Measurements from ENCODE around the gene SUPT20HL1.
"Not testable (repeated sequence)": the region's sequence is repeated elsewhere in the genome, so short reads cannot be mapped to it uniquely, and the experiment has no call there.

Gene SUPT20HL1

GRCh38 chrX:24364326-24364725 lies 3.9 kb downstream of the SUPT20HL1 start:
- no peak for DNase-seq

- DNase-seq, result no peak
Measured at GRCh38 chrX:24364851-24365538, 4.6 kb downstream of the SUPT20HL1 start.

GRCh38 chrX:24366762-24367400 lies 6.4 kb downstream of the SUPT20HL1 start:
- not testable (repeated sequence) for DNase-seq

- DNase-seq, result no peak
Measured at GRCh38 chrX:24369816-24370215, 9.4 kb downstream of the SUPT20HL1 start.

- DNase-seq, result no peak
Measured at GRCh38 chrX:24371391-24371972, 11.0 kb downstream of the SUPT20HL1 start.

GRCh38 chrX:24372021-24372763 lies 11.8 kb downstream of the SUPT20HL1 start:
- no peak for DNase-seq

- no peak for DNase-seq
Measured at GRCh38 chrX:24375600-24376131, 15.2 kb downstream of the SUPT20HL1 start.

GRCh38 chrX:24376403-24376802 lies 16.0 kb downstream of the SUPT20HL1 start:
- DNase-seq, result no peak

- DNase-seq, result no peak
Measured at GRCh38 chrX:24377195-24377594, 16.8 kb downstream of the SUPT20HL1 start.

GRCh38 chrX:24377911-24378468 lies 17.6 kb downstream of the SUPT20HL1 start:
- DNase-seq, result no peak

GRCh38 chrX:24378706-24379105 lies 18.3 kb downstream of the SUPT20HL1 start:
- no peak for DNase-seq

GRCh38 chrX:24380262-24381187 lies 20.1 kb downstream of the SUPT20HL1 start:
- no peak for DNase-seq

- not testable (repeated sequence) for DNase-seq
Measured at GRCh38 chrX:24382315-24382714, 21.9 kb downstream of the SUPT20HL1 start.

- DNase-seq, result no peak
Measured at GRCh38 chrX:24387724-24388123, 27.3 kb downstream of the SUPT20HL1 start.

- peak; percentile 32 for DNase-seq
Measured at GRCh38 chrX:24391389-24391788, 30.9 kb downstream of the SUPT20HL1 start.

- DNase-seq, result no peak
Measured at GRCh38 chrX:24391843-24392242, 31.4 kb downstream of the SUPT20HL1 start.

GRCh38 chrX:24392709-24393108 lies 32.3 kb downstream of the SUPT20HL1 start:
- DNase-seq, result no peak

- DNase-seq, result peak; percentile 43
Measured at GRCh38 chrX:24395775-24396174, 35.3 kb downstream of the SUPT20HL1 start.

GRCh38 chrX:24396236-24396930 lies 35.9 kb downstream of the SUPT20HL1 start:
- peak; percentile 65 for DNase-seq

- DNase-seq, result no peak
Measured at GRCh38 chrX:24396931-24397279, 36.5 kb downstream of the SUPT20HL1 start.

GRCh38 chrX:24398766-24399165 lies 38.3 kb downstream of the SUPT20HL1 start:
- no peak for DNase-seq
